Measurements from ENCODE around the gene MTCH2.

- TF ChIP-seq, protein P1, sequence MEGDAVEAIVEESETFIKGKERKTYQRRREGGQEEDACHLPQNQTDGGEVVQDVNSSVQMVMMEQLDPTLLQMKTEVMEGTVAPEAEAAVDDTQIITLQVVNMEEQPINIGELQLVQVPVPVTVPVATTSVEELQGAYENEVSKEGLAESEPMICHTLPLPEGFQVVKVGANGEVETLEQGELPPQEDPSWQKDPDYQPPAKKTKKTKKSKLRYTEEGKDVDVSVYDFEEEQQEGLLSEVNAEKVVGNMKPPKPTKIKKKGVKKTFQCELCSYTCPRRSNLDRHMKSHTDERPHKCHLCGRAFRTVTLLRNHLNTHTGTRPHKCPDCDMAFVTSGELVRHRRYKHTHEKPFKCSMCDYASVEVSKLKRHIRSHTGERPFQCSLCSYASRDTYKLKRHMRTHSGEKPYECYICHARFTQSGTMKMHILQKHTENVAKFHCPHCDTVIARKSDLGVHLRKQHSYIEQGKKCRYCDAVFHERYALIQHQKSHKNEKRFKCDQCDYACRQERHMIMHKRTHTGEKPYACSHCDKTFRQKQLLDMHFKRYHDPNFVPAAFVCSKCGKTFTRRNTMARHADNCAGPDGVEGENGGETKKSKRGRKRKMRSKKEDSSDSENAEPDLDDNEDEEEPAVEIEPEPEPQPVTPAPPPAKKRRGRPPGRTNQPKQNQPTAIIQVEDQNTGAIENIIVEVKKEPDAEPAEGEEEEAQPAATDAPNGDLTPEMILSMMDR (IDR thresholded peaks at IDR 0.05): no peak
- no peak for TF ChIP-seq POLR2A (IDR thresholded peaks at IDR 0.05)
Measured at GRCh38 chr11:47611348-47611794, 31.0 kb downstream of the MTCH2 start.
